ENCODE data around the gene MAGI3.
"Not testable (repeated sequence)": the region's sequence is repeated elsewhere in the genome, so short reads cannot be mapped to it uniquely, and the experiment has no call there.

MAGI3 gene

GRCh38 chr1:113541106-113541505 lies 150.8 kb downstream of the MAGI3 start:
- H3K36me3 ChIP-seq (ENCODE audit: control insufficient read depth, insufficient read depth, low read length): no peaks in the 10 kb centered on the region
- H3K4me3 ChIP-seq (ENCODE audit: low read length): no peak overlapping the region
- peaks cover 3% of the 10 kb centered on the region for H3K4me1 ChIP-seq (ENCODE audit: control insufficient read depth, insufficient read depth, low read length)
- H3K27ac ChIP-seq (ENCODE audit: low read depth, low read length): no peak overlapping the region
- H3K27me3 ChIP-seq (ENCODE audit: control insufficient read depth, insufficient read depth, low read length): no peaks in the 10 kb centered on the region
- H3K9ac ChIP-seq (ENCODE audit: low read length): no peak overlapping the region

- peaks cover 3% of the 10 kb centered on the region for H3K4me1 ChIP-seq (ENCODE audit: control insufficient read depth, insufficient read depth, low read length)
- H3K4me3 ChIP-seq (ENCODE audit: low read length): no peak overlapping the region
- no peak overlapping the region for H3K9ac ChIP-seq (ENCODE audit: low read length)
- no peaks in the 10 kb centered on the region for H3K27me3 ChIP-seq (ENCODE audit: control insufficient read depth, insufficient read depth, low read length)
- H3K27ac ChIP-seq (ENCODE audit: low read depth, low read length): no peak overlapping the region
- H3K36me3 ChIP-seq (ENCODE audit: control insufficient read depth, insufficient read depth, low read length): no peaks in the 10 kb centered on the region
Observed at GRCh38 chr1:113542221-113542701, 151.9 kb downstream of the MAGI3 start.

DNA sequence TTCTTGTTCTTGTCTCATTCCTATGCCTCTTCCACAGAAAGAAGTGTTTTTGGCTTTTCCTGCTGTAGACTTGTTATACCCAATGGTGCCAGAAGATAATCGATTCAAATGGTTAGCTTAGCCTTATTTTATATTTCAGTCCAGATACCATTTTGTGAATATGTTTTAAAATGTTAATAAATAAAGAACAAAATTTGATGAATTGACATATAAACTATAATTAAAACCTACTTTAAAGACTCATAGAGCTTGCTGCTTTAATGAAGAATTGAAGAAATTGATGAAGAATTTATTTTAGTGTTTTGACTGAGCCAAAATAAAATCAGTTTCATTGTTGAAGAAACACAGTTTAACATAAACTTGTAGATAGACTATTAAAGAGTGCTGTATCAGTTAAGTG lies 152.8 kb downstream of the MAGI3 start:
- Histone ChIP-seq H3K4me3 (ENCODE audit: low read length) (no peak overlapping the region), H3K9ac (ENCODE audit: low read length) (no peak overlapping the region), H3K36me3 (ENCODE audit: control insufficient read depth, insufficient read depth, low read length) (no peaks in the 10 kb centered on the region), H3K27ac (ENCODE audit: low read depth, low read length) (no peak overlapping the region), H3K27me3 (ENCODE audit: control insufficient read depth, insufficient read depth, low read length) (no peaks in the 10 kb centered on the region), H3K4me1 (ENCODE audit: control insufficient read depth, insufficient read depth, low read length) (peaks cover 3% of the 10 kb centered on the region)

DNA sequence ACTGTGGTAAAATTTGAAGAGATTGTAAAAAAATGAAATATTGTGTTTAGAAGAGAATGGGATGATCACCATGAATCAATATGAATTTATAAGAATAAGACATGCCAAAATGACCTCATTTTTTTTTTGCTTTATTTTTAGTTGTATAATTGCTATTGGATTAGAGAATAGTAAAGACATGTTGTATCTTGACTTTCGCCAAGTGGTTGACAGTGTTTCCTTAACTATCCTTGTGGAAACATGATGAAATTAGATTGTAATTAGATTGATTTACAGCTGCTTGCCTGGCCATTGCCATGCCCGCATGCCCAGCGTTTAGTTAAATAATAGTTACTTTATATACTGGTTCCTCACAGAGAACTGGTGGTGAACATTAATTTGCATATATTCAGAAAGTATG lies 154.9 kb downstream of the MAGI3 start:
- H3K4me1 ChIP-seq (ENCODE audit: control insufficient read depth, insufficient read depth, low read length): peaks cover 3% of the 10 kb centered on the region
- H3K27me3 ChIP-seq (ENCODE audit: control insufficient read depth, insufficient read depth, low read length): no peaks in the 10 kb centered on the region
- H3K4me3 ChIP-seq (ENCODE audit: low read length): no peak overlapping the region
- H3K9ac ChIP-seq (ENCODE audit: low read length): no peak overlapping the region
- no peak overlapping the region for H3K27ac ChIP-seq (ENCODE audit: low read depth, low read length)
- H3K36me3 ChIP-seq (ENCODE audit: control insufficient read depth, insufficient read depth, low read length): no peaks in the 10 kb centered on the region

DNA sequence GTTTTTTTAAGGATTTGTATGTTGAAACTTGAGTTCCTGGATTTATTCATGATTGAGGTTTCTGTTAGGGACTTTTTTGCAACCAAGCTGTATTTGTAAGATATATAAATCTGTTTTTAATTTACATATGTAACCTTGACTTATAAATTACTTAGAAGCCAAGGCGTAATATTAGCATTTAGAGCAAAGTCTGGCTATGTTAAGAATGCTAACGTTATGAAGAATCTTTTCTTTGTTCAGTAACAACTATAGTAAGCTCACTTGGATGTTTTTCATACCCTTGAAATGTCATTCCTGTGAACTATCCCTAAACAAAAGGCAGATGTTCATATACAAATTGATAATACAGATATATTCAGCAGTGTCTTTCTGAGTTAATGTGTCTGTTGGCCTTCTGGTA lies 155.3 kb downstream of the MAGI3 start:
- Histone ChIP-seq H3K27me3 (ENCODE audit: control insufficient read depth, insufficient read depth, low read length) (no peaks in the 10 kb centered on the region), H3K4me3 (ENCODE audit: low read length) (no peak overlapping the region)

GRCh38 chr1:113551728-113552127 lies 161.4 kb downstream of the MAGI3 start:
- no peak overlapping the region for H3K4me3 ChIP-seq (ENCODE audit: low read length)
- no peak overlapping the region for H3K27ac ChIP-seq (ENCODE audit: low read depth, low read length)
- H3K4me1 ChIP-seq (ENCODE audit: control insufficient read depth, insufficient read depth, low read length): no peaks in the 10 kb centered on the region
- H3K9ac ChIP-seq (ENCODE audit: low read length): no peak overlapping the region
- no peaks in the 10 kb centered on the region for H3K36me3 ChIP-seq (ENCODE audit: control insufficient read depth, insufficient read depth, low read length)
- H3K27me3 ChIP-seq (ENCODE audit: control insufficient read depth, insufficient read depth, low read length): no peaks in the 10 kb centered on the region

More for the DNA sequence above, 155.3 kb downstream of the MAGI3 start:
- Histone ChIP-seq H3K4me1 (ENCODE audit: control insufficient read depth, insufficient read depth, low read length) (peaks cover 3% of the 10 kb centered on the region), H3K9ac (ENCODE audit: low read length) (no peak overlapping the region), H3K36me3 (ENCODE audit: control insufficient read depth, insufficient read depth, low read length) (no peaks in the 10 kb centered on the region), H3K27ac (ENCODE audit: low read depth, low read length) (no peak overlapping the region)

DNA sequence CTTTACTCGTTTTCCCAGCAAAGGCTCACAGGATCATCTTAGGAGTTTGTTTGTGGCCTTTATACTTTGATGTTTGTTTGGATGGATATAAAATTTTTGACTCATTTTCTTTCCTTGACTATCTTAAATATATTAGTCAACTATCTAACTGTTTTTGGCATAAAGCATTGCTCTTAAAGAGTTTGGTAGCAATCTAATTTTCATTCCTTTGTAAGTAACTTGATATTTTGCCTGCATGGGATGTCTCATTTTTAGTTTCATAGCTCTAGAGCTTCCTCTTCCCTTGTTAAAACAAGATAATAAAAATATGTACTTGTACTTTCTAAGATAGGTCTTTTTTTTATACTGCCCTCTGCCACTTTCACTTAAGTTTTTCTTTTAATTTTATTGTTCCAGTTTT lies 161.9 kb downstream of the MAGI3 start:
- Histone ChIP-seq H3K27me3 (ENCODE audit: control insufficient read depth, insufficient read depth, low read length) (no peaks in the 10 kb centered on the region), H3K27ac (ENCODE audit: low read depth, low read length) (no peak overlapping the region), H3K36me3 (ENCODE audit: control insufficient read depth, insufficient read depth, low read length) (no peaks in the 10 kb centered on the region), H3K4me3 (ENCODE audit: low read length) (no peak overlapping the region), H3K9ac (ENCODE audit: low read length) (no peak overlapping the region), H3K4me1 (ENCODE audit: control insufficient read depth, insufficient read depth, low read length) (no peaks in the 10 kb centered on the region)

DNA sequence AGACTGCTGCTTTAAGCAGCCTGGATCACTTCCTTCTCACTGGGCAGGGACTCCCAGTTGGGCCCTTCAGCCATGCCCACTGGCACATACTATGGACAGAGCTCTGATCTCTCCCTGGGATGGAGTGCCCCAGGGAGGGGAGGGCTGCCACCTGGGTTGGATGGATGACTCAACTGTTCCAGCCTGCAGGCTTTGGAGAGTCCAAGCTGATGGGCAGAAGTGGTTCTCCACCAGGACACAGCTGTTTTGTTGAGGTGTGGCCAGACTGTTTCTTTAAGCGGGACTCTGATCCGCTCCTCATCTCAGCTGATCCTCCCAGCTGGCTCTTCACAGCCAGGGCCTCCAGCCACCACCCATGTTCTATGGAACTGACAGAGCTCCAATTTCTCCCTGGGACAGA lies 166.9 kb downstream of the MAGI3 start:
- H3K4me3 ChIP-seq (ENCODE audit: low read length): no peak overlapping the region
- H3K9ac ChIP-seq (ENCODE audit: low read length): no peak overlapping the region
- no peak overlapping the region for H3K27ac ChIP-seq (ENCODE audit: low read depth, low read length)
- H3K4me1 ChIP-seq (ENCODE audit: control insufficient read depth, insufficient read depth, low read length): no peaks in the 10 kb centered on the region
- peaks cover 2% of the 10 kb centered on the region for H3K36me3 ChIP-seq (ENCODE audit: control insufficient read depth, insufficient read depth, low read length)
- no peaks in the 10 kb centered on the region for H3K27me3 ChIP-seq (ENCODE audit: control insufficient read depth, insufficient read depth, low read length)

DNA sequence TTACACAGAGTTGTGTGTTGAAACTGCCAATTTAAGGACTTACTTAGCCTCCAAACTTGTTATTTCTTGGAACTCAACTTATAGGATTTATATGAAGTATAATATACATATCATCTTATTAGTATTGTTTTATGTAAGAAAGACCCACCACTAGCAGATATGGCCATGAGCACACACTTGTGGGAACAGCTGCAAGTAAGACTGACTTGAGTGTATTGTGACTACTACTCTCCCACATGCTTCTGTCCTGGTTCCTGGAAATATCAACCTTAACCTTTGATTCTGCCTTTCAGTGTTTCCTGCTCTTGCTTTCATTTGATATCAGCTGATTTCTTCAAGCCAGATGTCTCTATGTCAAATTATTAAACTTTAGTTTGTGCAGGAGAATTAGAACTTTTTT lies 175.3 kb downstream of the MAGI3 start:
- no peak overlapping the region for H3K9ac ChIP-seq (ENCODE audit: low read length)
- H3K27me3 ChIP-seq (ENCODE audit: control insufficient read depth, insufficient read depth, low read length): no peaks in the 10 kb centered on the region
- no peak overlapping the region for H3K4me3 ChIP-seq (ENCODE audit: low read length)
- no peak overlapping the region for H3K27ac ChIP-seq (ENCODE audit: low read depth, low read length)
- H3K36me3 ChIP-seq (ENCODE audit: control insufficient read depth, insufficient read depth, low read length): no peaks in the 10 kb centered on the region
- H3K4me1 ChIP-seq (ENCODE audit: control insufficient read depth, insufficient read depth, low read length): no peaks in the 10 kb centered on the region

DNA sequence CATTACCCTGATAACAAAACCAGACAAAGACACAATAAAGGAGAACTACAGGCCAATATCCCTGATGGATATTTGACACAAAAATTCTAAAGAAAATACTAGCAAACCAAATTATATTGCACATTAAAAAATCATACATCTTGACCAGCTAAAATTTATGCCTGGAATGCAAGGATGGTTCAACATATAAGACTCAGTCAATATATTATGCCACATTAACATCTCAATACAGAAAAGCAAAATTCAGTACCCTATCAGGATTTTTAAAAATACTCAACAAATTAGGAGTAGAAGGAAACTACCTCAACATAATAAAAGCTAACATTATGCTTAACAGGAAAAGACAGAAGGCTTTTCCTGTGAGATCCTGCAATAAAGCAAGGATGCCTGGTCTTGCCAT lies 177.1 kb downstream of the MAGI3 start:
- no peaks in the 10 kb centered on the region for H3K27me3 ChIP-seq (ENCODE audit: control insufficient read depth, insufficient read depth, low read length)
- H3K4me1 ChIP-seq (ENCODE audit: control insufficient read depth, insufficient read depth, low read length): no peaks in the 10 kb centered on the region

DNA sequence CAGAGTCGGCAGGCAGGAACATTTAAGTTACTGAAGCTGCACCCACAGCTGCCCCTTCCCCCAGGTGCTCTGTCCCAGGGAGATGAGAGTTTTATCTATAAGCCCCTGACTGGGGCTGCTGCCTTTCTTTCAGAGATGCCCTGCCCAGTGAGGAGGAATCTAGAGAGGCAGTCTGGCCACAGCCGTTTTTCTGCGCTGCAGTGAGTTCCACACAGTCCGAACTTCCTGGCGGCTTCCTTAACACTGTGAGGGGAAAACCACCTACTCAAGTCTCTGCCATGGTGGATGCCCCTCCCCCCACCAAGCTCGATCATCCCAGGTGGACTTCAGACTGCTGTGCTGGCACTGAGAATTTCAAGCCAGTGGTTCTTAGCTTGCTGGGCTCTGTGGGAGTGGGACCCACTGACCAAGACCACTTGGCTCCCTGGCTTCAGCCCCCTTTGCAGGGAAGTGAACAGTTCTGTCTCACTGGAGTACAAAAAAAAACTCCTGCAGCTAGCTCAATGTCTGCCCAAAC lies 185.5 kb downstream of the MAGI3 start:
- H3K4me3 ChIP-seq (ENCODE audit: low read length); H3K4me1 ChIP-seq (ENCODE audit: control insufficient read depth, insufficient read depth, low read length); H3K27ac ChIP-seq (ENCODE audit: low read depth, low read length); H3K27me3 ChIP-seq (ENCODE audit: control insufficient read depth, insufficient read depth, low read length); H3K36me3 ChIP-seq (ENCODE audit: control insufficient read depth, insufficient read depth, low read length); H3K9ac ChIP-seq (ENCODE audit: low read length): not testable (repeated sequence)

More for the DNA sequence above, 177.1 kb downstream of the MAGI3 start:
- H3K27ac ChIP-seq (ENCODE audit: low read depth, low read length): no peak overlapping the region
- no peak overlapping the region for H3K4me3 ChIP-seq (ENCODE audit: low read length)
- no peak overlapping the region for H3K9ac ChIP-seq (ENCODE audit: low read length)
- no peaks in the 10 kb centered on the region for H3K36me3 ChIP-seq (ENCODE audit: control insufficient read depth, insufficient read depth, low read length)

GRCh38 chr1:113576271-113576670 lies 186.0 kb downstream of the MAGI3 start:
- no peaks in the 10 kb centered on the region for H3K36me3 ChIP-seq (ENCODE audit: control insufficient read depth, insufficient read depth, low read length)
- H3K4me3 ChIP-seq (ENCODE audit: low read length): no peak overlapping the region
- no peaks in the 10 kb centered on the region for H3K4me1 ChIP-seq (ENCODE audit: control insufficient read depth, insufficient read depth, low read length)
- no peak overlapping the region for H3K27ac ChIP-seq (ENCODE audit: low read depth, low read length)
- no peaks in the 10 kb centered on the region for H3K27me3 ChIP-seq (ENCODE audit: control insufficient read depth, insufficient read depth, low read length)
- H3K9ac ChIP-seq (ENCODE audit: low read length): no peak overlapping the region

- H3K4me1 ChIP-seq (ENCODE audit: control insufficient read depth, insufficient read depth, low read length): no peaks in the 10 kb centered on the region
- H3K36me3 ChIP-seq (ENCODE audit: control insufficient read depth, insufficient read depth, low read length): no peaks in the 10 kb centered on the region
- no peak overlapping the region for H3K27ac ChIP-seq (ENCODE audit: low read depth, low read length)
- H3K4me3 ChIP-seq (ENCODE audit: low read length): no peak overlapping the region
- no peaks in the 10 kb centered on the region for H3K27me3 ChIP-seq (ENCODE audit: control insufficient read depth, insufficient read depth, low read length)
- no peak overlapping the region for H3K9ac ChIP-seq (ENCODE audit: low read length)
Observed at GRCh38 chr1:113579256-113580018, 189.1 kb downstream of the MAGI3 start.
